Measurements from ENCODE around the gene FURIN. TPM values are rescaled to one million over a fixed set of nuclear protein-coding genes. Genes with fewer than 3 reads are reported as not detected.

Gene FURIN
- total RNA-seq, 4 donors from 2014 or later = 20.5 to 54.8 (median 30.5) TPM

- intact Hi-C loops (cut with DNase I; ENCODE audit: low total_unique reads) = no loop called here
- H3K36me3 ChIP-seq = no peaks in the 10 kb centered on the region
- no peak for DNase-seq
- peak overlapping the region in 1 of 2 donors; percentile 79 for H3K4me3 ChIP-seq
- no peaks in the 10 kb centered on the region for H3K27me3 ChIP-seq
- peak overlapping the region; percentile 89 to 93 for H3K27ac ChIP-seq
- TF ChIP-seq POLR2A (IDR thresholded peaks at IDR 0.05) = no peak
- TF ChIP-seq CTCF (IDR thresholded peaks at IDR 0.05) = no peak
- no peaks in the 10 kb centered on the region for H3K9me3 ChIP-seq
- H3K4me1 ChIP-seq = peaks cover 0 to 5% of the 10 kb centered on the region in 2 donors
Observed at GRCh38 chr15:90901175-90902039, 33.0 kb downstream of the FURIN start.

- H3K27ac ChIP-seq = peak overlapping the region; percentile 89 to 93
- intact Hi-C loops (cut with DNase I; ENCODE audit: low total_unique reads) = no loop called here
Observed at GRCh38 chr15:90902040-90902839, 33.9 kb downstream of the FURIN start.

GRCh38 chr15:90902840-90903732 is 34.7 kb downstream of the FURIN start, which contains the start of gene MAN2A2:
Gene MAN2A2 (plus strand): TSS chr15:90903302. CDS start chr15:90904208, 906 bp downstream.
- intact Hi-C loops (cut with DNase I; ENCODE audit: low total_unique reads) = no loop called here

More at GRCh38 chr15:90902040-90902839, 33.9 kb downstream of the FURIN start:
- Histone ChIP-seq H3K36me3 (no peaks in the 10 kb centered on the region), H3K4me1 (peaks cover 0 to 5% of the 10 kb centered on the region in 2 donors), H3K9me3 (no peaks in the 10 kb centered on the region), H3K27me3 (no peaks in the 10 kb centered on the region), H3K4me3 (peak overlapping the region; percentile 75 to 79)
- TF ChIP-seq CTCF (IDR thresholded peaks at IDR 0.05) = peak; percentile 71 to 91 (median 81)
- TF ChIP-seq POLR2A (IDR thresholded peaks at IDR 0.05) = peak in 1 of 2 donors; percentile 54
- peak; percentile 67 to 70 for DNase-seq

More at GRCh38 chr15:90902840-90903732, 34.7 kb downstream of the FURIN start, which contains the start of gene MAN2A2:
- no peaks in the 10 kb centered on the region for H3K36me3 ChIP-seq
- no peaks in the 10 kb centered on the region for H3K9me3 ChIP-seq
- peak within 1 kb of the TSS; percentile 75 to 79 for H3K4me3 ChIP-seq
- DNase-seq = peak; percentile 44 to 49
- H3K27ac ChIP-seq = peak within 1 kb of the TSS; percentile 89 to 93
- H3K27me3 ChIP-seq = no peaks in the 10 kb centered on the region
- TF ChIP-seq POLR2A (IDR thresholded peaks at IDR 0.05) = peak in 1 of 2 donors; percentile 12
- no peak for TF ChIP-seq CTCF (IDR thresholded peaks at IDR 0.05)
- peaks cover 0 to 5% of the 10 kb centered on the region in 2 donors for H3K4me1 ChIP-seq

Measured in uterus (tissue), 4 donors.